ENCODE measurements around the gene SLC38A11.

The SLC38A11 gene

DNA sequence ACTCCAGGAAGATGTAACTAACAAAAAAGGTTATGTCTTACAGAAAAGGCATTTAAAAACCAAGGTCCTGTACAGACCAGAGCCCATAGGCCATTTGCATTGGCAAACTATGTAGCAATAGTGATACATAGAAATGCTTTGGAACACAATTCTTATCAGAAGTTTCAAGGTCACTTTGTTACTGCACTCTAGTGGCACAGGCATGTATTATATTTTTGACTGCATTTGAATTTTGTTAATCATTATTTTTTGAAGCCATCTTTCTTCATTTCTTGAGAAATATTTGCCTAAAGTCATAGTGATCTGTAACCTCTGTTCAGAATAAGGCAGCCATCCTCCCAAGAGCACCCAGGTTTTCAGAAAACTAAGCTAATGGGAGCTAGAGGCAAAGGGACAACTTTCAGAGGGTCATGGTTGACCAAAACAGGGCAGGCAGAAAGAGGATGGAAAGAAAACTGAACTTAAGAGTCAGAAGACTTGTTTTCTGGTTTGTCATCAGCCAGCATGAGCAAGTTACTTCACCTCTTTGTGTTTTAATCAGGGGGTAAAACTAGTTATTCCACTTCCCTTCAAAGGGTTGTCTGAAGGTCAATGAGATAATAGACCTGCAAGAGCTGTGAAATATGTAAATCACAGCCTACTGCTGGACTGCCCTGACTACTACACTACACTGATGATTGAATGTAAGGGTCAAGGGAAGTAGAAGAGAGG lies 41.5 kb downstream of the SLC38A11 start:
- peaks cover 28% of the 10 kb centered on the region for H3K4me1 ChIP-seq (ENCODE audit: insufficient read depth, low read length)
- no peak overlapping the region for H3K9ac ChIP-seq (ENCODE audit: low read depth, low read length)

DNA sequence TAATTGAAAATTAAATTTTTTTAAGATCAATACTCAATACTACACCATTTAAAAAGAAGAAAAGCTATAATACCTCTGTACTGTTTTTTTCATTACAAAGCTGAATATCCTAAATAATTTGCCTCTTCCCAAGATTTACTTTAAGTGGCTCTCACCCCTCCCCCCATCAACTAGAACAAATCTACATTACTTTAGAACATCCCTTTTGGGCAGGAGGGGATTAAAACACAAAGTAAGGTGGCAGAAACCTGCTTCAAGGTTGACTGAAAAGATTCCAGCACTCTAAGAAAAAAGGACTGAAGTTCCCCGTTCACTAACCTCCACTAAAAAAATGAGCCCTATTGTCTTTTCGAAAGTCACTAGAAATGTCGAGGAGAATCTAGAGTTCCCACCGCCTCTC lies 42.3 kb downstream of the SLC38A11 start:
- Histone ChIP-seq H3K36me3 (ENCODE audit: insufficient read depth, low read length) (no peaks in the 10 kb centered on the region), H3K9me3 (ENCODE audit: control insufficient read depth, insufficient read depth, low read length) (no peaks in the 10 kb centered on the region), H3K4me1 (ENCODE audit: insufficient read depth, low read length) (peaks cover 28% of the 10 kb centered on the region), H3K9ac (ENCODE audit: low read depth, low read length) (no peak overlapping the region)

More for the DNA sequence above, 41.5 kb downstream of the SLC38A11 start:
- no peaks in the 10 kb centered on the region for H3K9me3 ChIP-seq (ENCODE audit: control insufficient read depth, insufficient read depth, low read length)
- H3K36me3 ChIP-seq (ENCODE audit: insufficient read depth, low read length) = no peaks in the 10 kb centered on the region

DNA sequence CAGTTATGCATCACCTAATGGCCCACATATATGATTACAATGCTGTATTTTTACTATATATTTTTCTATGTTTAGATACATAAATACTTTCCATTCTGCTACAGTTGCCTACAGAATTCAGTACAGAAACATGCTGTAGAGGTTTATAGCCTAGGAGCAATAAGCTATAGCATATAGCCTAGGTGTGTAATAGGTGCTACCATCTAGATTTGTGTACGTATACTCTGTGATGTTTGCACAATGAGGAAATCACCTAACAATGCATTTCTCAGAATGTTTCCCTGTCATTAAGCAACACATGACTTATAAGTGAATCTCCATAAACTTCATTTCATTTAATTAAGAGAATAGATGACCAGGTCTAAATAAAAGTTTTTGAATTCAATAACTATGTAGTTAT lies 43.5 kb downstream of the SLC38A11 start:
- no peaks in the 10 kb centered on the region for H3K9me3 ChIP-seq (ENCODE audit: control insufficient read depth, insufficient read depth, low read length)
- H3K9ac ChIP-seq (ENCODE audit: low read depth, low read length) = no peak overlapping the region
- no peaks in the 10 kb centered on the region for H3K36me3 ChIP-seq (ENCODE audit: insufficient read depth, low read length)
- peaks cover 28% of the 10 kb centered on the region for H3K4me1 ChIP-seq (ENCODE audit: insufficient read depth, low read length)

DNA sequence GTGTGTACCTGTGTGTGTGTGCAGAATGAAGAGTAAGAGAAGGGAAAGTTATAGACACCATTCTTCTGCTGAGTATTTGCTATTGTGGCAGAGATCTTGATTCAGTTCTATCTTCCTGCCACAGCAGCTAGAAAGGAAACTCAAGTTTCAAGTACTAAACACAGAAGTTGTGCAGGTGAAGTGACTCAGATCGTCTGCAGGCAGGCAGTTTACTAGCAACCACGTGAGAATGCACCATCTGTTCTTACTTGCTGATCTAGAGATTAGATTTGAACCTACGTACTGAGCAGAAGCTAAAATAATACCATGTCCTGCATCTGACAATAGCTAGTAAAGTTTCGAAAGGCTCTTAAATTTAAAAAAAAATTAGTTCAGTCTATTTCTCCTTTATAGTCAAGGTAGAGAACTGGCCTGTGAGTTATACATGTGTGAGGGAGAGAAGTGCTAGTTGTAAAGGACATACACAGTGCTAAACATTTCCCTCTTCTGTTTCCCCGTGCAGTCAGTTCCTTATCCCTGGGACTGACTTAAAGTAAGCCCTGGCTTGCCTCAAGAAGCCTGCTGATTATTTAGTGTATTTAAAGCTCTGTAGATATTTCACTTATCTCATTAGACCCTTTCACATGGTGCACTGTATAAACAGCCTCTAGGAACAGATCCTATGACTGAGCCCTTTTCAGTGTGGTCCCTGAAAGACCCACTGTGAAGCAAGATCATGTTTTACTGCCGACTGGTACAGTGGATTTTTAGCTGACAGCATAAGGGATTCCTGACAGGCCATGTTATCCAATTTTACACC lies 45.0 kb downstream of the SLC38A11 start:
- peaks cover 28% of the 10 kb centered on the region for H3K4me1 ChIP-seq (ENCODE audit: insufficient read depth, low read length)
- no peaks in the 10 kb centered on the region for H3K9me3 ChIP-seq (ENCODE audit: control insufficient read depth, insufficient read depth, low read length)
- no peaks in the 10 kb centered on the region for H3K36me3 ChIP-seq (ENCODE audit: insufficient read depth, low read length)
- no peak overlapping the region for H3K9ac ChIP-seq (ENCODE audit: low read depth, low read length)

DNA sequence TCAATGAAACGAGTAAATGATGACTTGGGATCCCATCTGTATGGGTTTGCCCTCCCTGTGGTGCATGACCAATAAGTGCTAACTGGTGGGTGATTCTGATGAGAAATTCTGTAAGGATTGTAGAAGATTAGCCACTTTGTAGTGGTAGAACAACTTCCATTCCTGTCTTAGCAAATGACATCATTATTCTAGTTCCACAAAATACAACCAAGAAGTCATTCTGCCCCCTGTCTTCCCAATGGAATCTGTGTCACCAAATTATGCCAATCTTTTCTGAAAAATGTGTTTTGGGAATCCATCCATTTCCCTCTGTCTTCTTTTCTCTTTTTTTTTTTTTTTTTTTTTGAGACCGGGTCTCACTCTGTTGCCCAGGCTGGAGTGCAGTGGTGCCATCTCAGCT lies 48.4 kb downstream of the SLC38A11 start:
- H3K36me3 ChIP-seq (ENCODE audit: insufficient read depth, low read length) = no peaks in the 10 kb centered on the region
- H3K9ac ChIP-seq (ENCODE audit: low read depth, low read length) = no peak overlapping the region
- H3K9me3 ChIP-seq (ENCODE audit: control insufficient read depth, insufficient read depth, low read length) = no peaks in the 10 kb centered on the region
- peaks cover 6% of the 10 kb centered on the region; the same call in 1 of the 2 replicates for H3K4me1 ChIP-seq (ENCODE audit: insufficient read depth, low read length)

DNA sequence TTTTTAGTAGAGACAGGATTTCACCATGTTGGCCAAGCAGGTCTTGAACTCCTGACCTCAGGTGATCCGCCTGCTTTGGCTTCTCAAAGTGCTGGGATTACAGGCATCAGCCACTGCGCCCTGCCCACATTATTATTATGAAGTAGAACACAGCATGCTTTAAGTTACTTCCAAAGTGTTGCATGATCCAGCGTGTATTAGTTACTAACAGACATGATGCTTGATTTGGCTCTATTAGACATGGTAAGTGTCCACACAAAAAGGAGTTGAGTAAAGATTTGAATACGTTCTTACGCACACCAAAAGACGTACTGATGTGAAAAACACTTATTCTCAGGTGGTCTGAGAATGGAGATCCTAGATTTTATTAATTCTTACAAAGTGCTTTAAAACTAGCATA lies 50.0 kb downstream of the SLC38A11 start:
- H3K36me3 ChIP-seq (ENCODE audit: insufficient read depth, low read length) = no peaks in the 10 kb centered on the region
- H3K9ac ChIP-seq (ENCODE audit: low read depth, low read length) = no peak overlapping the region
- H3K9me3 ChIP-seq (ENCODE audit: control insufficient read depth, insufficient read depth, low read length) = no peaks in the 10 kb centered on the region
- H3K4me1 ChIP-seq (ENCODE audit: insufficient read depth, low read length) = peaks cover 2% of the 10 kb centered on the region; the same call in 1 of the 2 replicates

DNA sequence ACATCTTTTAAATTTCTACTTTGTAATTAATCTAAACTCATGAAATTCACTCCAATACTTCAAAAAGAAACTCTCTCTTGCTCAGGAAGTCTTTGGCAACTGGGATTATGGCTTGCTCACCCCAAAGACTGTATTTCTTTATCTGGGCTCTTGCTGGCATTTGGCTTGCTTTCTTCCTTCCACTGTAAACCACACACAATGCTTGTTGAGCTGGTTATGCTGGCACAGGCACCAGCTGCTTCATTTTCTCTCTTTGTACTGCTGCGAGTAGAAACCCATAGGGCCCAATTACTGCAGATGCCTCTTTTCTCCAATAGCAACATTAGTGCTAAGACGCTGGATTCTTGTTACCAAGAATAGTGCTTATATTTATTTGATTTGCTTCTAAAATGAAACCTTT lies 51.4 kb downstream of the SLC38A11 start:
- Histone ChIP-seq H3K4me1 (ENCODE audit: insufficient read depth, low read length) (no peaks in the 10 kb centered on the region), H3K9ac (ENCODE audit: low read depth, low read length) (no peak overlapping the region), H3K9me3 (ENCODE audit: control insufficient read depth, insufficient read depth, low read length) (no peaks in the 10 kb centered on the region), H3K36me3 (ENCODE audit: insufficient read depth, low read length) (no peaks in the 10 kb centered on the region)

DNA sequence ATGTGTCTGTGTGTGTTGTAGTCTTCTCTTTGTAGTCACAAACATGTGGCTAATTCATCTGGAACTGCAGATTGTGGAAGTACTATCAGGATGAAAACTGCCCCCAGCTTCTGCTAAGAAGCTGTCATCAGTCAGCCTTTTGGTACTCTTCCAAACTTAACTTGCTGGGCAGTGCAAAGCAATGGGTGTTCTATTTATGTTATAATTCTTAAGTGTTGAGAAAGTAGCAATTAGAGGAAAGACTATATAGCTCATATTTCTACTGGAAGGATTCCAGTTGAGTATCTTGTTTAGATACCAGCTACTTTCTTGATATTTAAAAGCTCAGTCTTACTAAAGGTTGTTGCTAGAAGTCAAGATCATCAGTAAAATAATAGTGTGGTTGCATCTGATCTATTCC lies 52.1 kb downstream of the SLC38A11 start:
- H3K36me3 ChIP-seq (ENCODE audit: insufficient read depth, low read length) = no peaks in the 10 kb centered on the region
- no peaks in the 10 kb centered on the region for H3K9me3 ChIP-seq (ENCODE audit: control insufficient read depth, insufficient read depth, low read length)
- H3K4me1 ChIP-seq (ENCODE audit: insufficient read depth, low read length) = peaks cover 5% of the 10 kb centered on the region; the same call in 1 of the 2 replicates
- H3K9ac ChIP-seq (ENCODE audit: low read depth, low read length) = no peak overlapping the region

DNA sequence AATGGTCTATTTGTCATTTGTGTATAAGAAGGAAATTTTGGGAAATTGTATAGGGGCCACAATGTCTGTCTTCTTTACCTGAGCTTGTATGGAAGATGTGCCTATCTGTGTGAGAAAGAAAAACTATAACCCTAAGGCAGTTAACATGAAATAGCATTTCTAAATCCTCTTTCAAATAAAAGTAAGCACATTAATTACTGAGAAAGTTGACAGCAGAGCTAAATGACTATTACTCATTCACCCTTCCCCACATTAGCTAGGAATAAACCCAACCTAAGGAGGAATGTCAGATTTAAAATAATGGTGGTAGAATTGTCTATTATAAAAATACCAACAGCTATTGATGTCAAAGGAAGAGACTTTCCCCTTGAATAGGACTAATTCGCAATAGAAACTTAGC lies 56.2 kb downstream of the SLC38A11 start:
- peaks cover 11% of the 10 kb centered on the region for H3K4me1 ChIP-seq (ENCODE audit: insufficient read depth, low read length)
- H3K9me3 ChIP-seq (ENCODE audit: control insufficient read depth, insufficient read depth, low read length) = no peaks in the 10 kb centered on the region
- H3K36me3 ChIP-seq (ENCODE audit: insufficient read depth, low read length) = no peaks in the 10 kb centered on the region
- H3K9ac ChIP-seq (ENCODE audit: low read depth, low read length) = no peak overlapping the region

DNA sequence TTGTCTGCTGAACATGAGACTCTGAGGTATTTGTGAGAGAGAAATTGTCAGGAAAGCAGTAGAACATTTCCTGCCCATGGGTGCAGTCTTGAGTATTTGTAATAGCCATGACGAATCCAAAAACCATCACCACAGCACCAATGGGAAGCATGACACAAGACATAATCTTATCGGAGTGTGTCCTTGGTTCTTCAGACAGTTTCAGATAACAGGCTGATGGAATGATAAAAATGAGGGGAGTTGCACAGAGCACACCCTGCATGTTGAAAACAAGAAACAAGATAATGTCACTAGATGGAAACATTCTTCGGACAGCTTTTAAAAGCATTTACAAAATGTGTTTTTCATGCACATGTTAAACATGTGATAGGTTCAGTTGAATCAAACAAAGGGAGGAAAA lies 56.9 kb downstream of the SLC38A11 start:
- Histone ChIP-seq H3K36me3 (ENCODE audit: insufficient read depth, low read length) (no peaks in the 10 kb centered on the region), H3K9ac (ENCODE audit: low read depth, low read length) (no peak overlapping the region), H3K4me1 (ENCODE audit: insufficient read depth, low read length) (peaks cover 11% of the 10 kb centered on the region), H3K9me3 (ENCODE audit: control insufficient read depth, insufficient read depth, low read length) (no peaks in the 10 kb centered on the region)

DNA sequence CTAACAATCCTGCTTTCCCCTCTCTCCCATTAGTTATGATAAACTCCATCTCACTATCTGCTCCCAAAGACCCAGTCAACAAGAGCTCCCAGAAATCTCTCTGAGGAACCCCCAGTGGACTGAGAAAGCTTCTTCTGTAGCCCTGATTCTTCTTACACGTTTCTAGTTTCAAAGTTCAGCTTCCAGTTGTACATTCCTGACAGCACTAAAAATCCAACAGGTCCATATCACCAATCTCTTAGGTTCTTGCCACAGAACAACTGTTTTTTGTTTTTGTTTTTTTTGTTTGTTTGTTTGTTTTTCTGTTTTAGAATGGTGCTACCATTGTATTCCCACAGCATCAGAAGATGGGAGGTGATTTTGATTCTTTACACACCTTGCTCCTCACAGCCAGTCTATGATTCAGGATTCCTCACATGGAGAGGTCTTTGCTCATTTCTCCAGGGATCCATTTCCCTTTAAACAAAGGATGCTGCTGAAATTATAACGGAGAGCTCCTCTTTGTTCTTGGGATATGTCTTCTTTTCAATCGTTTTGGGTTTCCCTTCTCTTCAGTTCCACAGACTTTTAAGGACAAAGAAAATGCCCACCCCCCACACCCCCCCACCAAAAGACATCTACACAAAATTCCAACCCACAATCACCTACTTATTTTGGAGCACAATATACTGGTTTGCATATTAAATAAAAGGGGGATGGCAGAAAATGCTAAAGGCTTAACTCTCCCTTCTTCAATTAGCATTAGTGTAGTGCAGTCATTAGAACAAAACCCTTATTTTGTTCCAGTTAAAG lies 57.7 kb downstream of the SLC38A11 start:
- H3K4me1 ChIP-seq (ENCODE audit: insufficient read depth, low read length) = peaks cover 11% of the 10 kb centered on the region
- no peaks in the 10 kb centered on the region for H3K36me3 ChIP-seq (ENCODE audit: insufficient read depth, low read length)
- no peaks in the 10 kb centered on the region for H3K9me3 ChIP-seq (ENCODE audit: control insufficient read depth, insufficient read depth, low read length)
- H3K9ac ChIP-seq (ENCODE audit: low read depth, low read length) = no peak overlapping the region

DNA sequence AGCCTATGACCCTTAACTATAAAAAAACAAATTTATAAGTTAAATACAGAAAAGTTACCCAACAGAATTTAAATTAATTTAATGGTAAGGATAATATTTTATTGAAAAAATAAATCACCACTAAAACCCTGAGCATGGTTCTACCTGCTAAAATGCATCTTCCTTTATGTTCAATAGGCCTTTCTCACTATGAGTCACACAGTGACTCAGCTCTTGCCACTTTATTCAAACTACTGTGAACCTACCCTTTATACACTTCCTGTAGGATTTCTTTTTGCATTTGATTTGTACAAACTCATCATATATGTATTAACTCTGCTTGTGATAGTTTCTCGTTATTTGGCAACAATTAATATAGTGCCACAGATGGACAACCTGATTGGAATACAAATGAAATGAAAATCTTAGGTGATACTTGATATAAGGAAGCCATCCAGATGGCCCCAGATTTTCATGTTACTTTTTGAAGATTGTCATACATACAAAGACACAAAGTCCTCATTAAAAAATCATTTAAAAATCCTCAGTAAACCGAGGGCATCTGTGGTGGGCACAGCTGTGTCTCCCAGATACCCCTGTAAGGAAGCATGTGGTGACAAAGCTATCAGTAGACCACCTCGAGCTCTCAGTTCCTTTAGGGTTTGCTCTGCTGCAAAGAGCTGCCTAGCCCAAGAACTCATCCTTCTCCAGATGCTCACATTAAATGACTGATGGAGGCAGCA lies 58.5 kb downstream of the SLC38A11 start:
- H3K36me3 ChIP-seq (ENCODE audit: insufficient read depth, low read length) = no peaks in the 10 kb centered on the region
- H3K4me1 ChIP-seq (ENCODE audit: insufficient read depth, low read length) = peaks cover 11% of the 10 kb centered on the region
- H3K9ac ChIP-seq (ENCODE audit: low read depth, low read length) = no peak overlapping the region
- H3K9me3 ChIP-seq (ENCODE audit: control insufficient read depth, insufficient read depth, low read length) = no peaks in the 10 kb centered on the region

DNA sequence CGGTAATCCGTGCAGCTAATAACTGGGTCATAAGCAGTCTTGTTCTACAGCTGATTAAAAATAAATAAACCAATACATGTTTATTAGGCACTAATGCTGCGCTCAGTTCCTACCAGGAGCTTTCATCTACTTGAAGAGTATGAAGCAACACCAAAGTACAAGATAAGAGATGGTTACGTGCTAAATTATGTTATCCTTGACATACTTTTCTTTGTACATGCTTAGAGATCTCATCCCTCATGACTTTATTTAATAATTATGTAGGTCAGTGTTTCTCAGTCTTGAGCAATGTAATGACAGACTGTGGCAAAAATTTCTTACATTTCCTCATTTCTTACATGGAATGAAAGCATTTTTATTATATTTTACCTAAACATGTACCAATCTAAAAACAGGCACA lies 59.1 kb downstream of the SLC38A11 start:
- Histone ChIP-seq H3K9ac (ENCODE audit: low read depth, low read length) (no peak overlapping the region), H3K9me3 (ENCODE audit: control insufficient read depth, insufficient read depth, low read length) (no peaks in the 10 kb centered on the region), H3K4me1 (ENCODE audit: insufficient read depth, low read length) (peaks cover 11% of the 10 kb centered on the region)

DNA sequence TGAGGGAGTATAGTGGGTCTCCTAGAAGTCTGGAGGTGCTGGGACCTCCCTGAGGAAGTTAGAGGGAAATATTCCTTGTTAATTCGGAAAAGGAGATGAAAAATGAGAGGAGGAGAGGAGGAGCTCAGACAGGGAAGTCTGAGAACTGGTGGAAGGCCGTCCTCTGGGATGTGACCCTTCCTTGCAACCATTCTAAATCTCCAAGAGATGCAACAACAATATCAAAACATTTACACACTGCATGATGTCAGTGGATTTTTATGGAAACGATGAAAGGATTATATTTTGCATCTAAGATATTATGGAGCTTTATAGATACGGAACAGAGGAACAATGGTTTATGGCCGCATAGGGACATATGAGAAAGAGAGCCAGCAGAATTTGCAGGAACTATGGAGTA lies 63.9 kb downstream of the SLC38A11 start:
- H3K9me3 ChIP-seq (ENCODE audit: control insufficient read depth, insufficient read depth, low read length) = no peaks in the 10 kb centered on the region
- H3K9ac ChIP-seq (ENCODE audit: low read depth, low read length) = no peak overlapping the region
- no peaks in the 10 kb centered on the region for H3K36me3 ChIP-seq (ENCODE audit: insufficient read depth, low read length)
- no peaks in the 10 kb centered on the region for H3K4me1 ChIP-seq (ENCODE audit: insufficient read depth, low read length)

More for the DNA sequence above, 59.1 kb downstream of the SLC38A11 start:
- no peaks in the 10 kb centered on the region for H3K36me3 ChIP-seq (ENCODE audit: insufficient read depth, low read length)
